Activated T-cell treated with anti-CD3 and anti-CD28 coated beads, Interleukin-2, amount 50 U/mL, for 4 hours (primary cell): ENCODE data around the gene BASP1. TPM values are rescaled to one million over a fixed set of nuclear protein-coding genes. Genes with fewer than 3 reads are reported as not detected.
"Not testable (repeated sequence)": the region's sequence is repeated elsewhere in the genome, so short reads cannot be mapped to it uniquely, and the experiment has no call there.

Experiments used
- ATAC-seq, 2 donors: fragments of 200-7000 bp; cut with Tn5 transposase; one replicate each; pipeline ENCODE4 v1.10.0; 2021
- DNase-seq: peaks from one replicate; pipeline ENCODE4 v3.0.0-alpha.2; 2020
- H3K27me3 Mint-ChIP-seq: one replicate; pipeline ENCODE4 v1.8.0; 2021; ENCODE audit warnings: low read depth, mixed read lengths
- H3K36me3 Mint-ChIP-seq: one replicate; pipeline ENCODE4 v1.8.0; 2022; ENCODE audit warnings: mixed read lengths; ENCODE audit not compliant: insufficient read depth
- H3K4me1 Mint-ChIP-seq: one replicate; pipeline ENCODE4 v1.8.0; 2021; ENCODE audit warnings: low read depth, mixed read lengths
- H3K4me3 Mint-ChIP-seq: one replicate; pipeline ENCODE4 v1.8.0; 2021; ENCODE audit warnings: mild to moderate bottlenecking, moderate library complexity, mixed read lengths
- H3K9me3 Mint-ChIP-seq: one replicate; pipeline ENCODE4 v1.8.0; 2021; ENCODE audit warnings: mixed read lengths
- total RNA-seq, 3 donors: library from RNA; stranded (reverse); gene quantifications; one replicate each; pipeline ENCODE4 v1.2.1, GENCODE V29; 2021

Gene BASP1
- total RNA-seq, 3 donors from 2014 or later = 4.3 to 12.3 (median 4.7) TPM

DNA sequence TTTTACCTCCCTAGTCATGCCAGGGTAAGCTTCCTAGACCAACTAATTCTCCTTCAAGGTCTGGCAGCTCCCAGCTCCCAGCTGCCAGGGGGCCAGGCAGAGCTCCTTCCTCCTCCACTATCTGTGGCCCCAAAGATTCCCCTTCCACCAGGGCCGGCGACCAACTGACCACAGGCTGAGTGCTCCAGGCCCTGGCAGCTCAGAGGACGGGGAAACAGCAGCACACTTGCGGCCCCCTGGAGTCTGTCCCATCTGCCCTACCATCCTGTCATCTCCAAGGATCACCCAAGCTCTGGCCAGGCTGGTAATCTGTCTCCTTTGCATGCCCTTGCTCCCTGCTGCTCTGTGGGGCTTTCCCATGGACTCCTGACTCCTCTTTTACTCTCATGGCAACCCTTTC lies 31.2 kb upstream of the BASP1 start:
- DNase-seq (no peak), ATAC-seq (no peak)
- Mint-ChIP-seq H3K4me3 (no peak overlapping the region), H3K9me3 (no peaks in the 10 kb centered on the region), H3K4me1 (no peaks in the 10 kb centered on the region), H3K36me3 (no peaks in the 10 kb centered on the region), H3K27me3 (peaks cover 8% of the 10 kb centered on the region)

DNA sequence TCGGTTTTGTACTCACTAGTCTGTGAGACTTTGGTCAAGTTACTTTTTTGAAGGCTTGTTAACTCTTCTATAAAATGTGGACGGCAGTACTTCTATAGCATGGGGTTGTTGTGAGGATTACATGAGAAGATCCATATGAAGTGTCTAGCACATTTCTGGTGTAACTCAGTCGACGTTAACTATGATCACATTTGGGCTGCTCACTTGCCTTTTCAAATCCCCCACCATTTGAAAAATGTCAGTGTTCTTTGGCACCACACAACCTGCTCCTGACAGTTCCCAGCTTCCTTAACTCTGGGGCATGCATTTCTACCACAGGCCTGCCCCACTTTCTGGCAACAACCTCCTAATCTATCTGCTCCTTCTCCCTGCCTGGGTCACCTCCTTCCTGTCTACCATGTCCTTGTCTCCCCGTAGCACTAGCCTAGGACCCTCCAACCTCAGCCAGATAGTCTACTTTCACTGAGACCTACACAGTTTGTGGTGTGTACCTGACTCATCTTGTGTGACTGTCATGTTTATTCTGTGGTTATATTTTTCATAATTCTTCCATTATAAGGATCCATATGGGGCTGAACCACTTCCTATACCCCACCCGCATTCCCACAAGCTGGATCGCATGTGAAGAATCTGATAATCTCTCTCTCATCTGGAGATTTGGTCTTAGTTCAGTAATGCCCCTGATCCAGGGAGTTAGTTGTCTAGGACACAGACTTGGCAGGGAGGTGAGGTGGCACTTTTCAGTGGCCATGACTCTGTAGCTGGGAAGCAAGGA lies 30.2 kb upstream of the BASP1 start:
- Mint-ChIP-seq H3K4me1 (no peaks in the 10 kb centered on the region), H3K9me3 (no peaks in the 10 kb centered on the region), H3K27me3 (peaks cover 8% of the 10 kb centered on the region), H3K4me3 (no peak overlapping the region), H3K36me3 (no peaks in the 10 kb centered on the region)
- no peak for DNase-seq
- ATAC-seq = no peak

DNA sequence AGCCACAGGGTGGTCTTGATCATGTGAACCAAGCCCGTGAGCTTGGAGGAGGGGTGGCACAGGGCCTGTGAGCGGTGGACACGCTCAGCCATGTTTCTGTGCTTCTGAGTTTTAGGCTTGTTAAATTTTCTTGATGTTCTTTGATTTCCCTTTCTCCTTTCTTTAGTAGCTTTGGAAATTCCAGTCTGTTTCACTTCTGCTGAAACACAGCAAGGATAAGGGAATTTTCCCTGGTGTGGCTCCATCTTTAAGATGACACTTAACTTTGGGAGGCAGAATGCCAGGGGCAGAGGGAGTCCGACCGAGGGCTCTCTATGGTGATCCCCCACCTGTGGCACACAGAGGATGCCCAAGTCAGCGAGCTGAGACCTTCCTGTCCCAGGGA lies 29.7 kb upstream of the BASP1 start:
- ATAC-seq (no peak), DNase-seq (no peak)
- Mint-ChIP-seq H3K36me3 (no peaks in the 10 kb centered on the region), H3K27me3 (peaks cover 8% of the 10 kb centered on the region), H3K4me1 (no peaks in the 10 kb centered on the region), H3K9me3 (no peaks in the 10 kb centered on the region), H3K4me3 (no peak overlapping the region)

DNA sequence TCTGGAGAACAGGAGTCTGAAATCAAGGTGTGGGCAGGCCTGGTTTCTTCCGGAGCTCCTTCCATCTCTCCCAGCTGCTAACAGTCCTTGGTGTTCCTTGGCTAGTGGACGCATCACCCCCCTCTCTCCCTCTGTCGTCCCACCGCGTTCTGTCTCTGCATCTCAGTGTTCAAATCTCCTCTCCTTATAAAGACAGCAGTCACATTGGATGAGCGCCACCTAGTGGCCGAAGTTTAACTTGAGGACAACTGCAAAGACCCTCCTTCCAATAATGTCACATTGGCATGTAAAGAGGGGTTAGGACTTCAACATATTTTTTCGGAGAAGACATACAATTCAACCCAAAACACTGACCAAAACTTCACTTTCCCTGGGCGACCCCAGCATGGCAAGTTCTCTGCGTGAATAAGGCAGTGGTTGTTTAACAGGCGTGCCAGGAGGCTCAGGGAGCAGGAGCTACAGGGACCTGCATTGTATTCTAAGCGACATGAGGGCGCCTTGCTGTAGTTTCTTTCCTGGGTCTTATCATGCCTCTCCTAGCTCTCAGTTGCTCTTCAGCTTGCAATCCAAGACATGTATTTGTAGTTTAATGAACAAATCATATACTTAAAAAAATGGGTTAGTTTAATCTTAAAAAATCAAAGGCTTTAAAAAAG lies 27.9 kb upstream of the BASP1 start:
- ATAC-seq (peak; percentile 41 to 59), DNase-seq (peak; percentile 50)
- H3K36me3 Mint-ChIP-seq = no peaks in the 10 kb centered on the region
- peaks cover 8% of the 10 kb centered on the region for H3K27me3 Mint-ChIP-seq
- H3K4me3 Mint-ChIP-seq = no peak overlapping the region
- H3K9me3 Mint-ChIP-seq = no peaks in the 10 kb centered on the region
- no peaks in the 10 kb centered on the region for H3K4me1 Mint-ChIP-seq

DNA sequence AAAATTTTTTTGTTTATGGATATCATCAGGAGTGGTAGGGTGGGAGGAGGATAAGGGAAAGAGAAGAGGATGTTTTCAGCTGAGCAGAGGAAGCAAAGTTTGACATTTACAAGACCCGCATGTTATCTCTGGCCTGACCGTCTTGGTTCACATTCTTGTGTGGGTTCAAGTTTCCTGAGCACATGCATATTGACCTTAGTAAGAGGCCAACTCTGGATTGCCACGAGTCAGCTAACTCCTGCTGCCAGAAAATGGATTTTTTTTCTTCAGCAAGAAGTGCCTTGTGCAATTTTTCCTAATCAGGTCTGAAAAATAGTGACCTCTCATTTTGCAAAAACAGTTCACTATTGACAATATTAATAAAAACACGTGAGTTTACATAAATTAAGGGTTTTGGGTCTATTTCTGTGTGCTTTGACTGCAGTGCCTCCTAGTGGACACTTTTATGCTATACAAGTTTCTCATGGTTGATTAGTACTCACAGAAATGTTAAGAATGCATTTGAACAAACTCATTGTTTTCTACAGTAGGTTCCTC lies 27.1 kb upstream of the BASP1 start:
- H3K27me3 Mint-ChIP-seq = peaks cover 8% of the 10 kb centered on the region
- no peaks in the 10 kb centered on the region for H3K4me1 Mint-ChIP-seq
- no peaks in the 10 kb centered on the region for H3K9me3 Mint-ChIP-seq
- ATAC-seq (no peak), DNase-seq (no peak)
- no peak overlapping the region for H3K4me3 Mint-ChIP-seq
- H3K36me3 Mint-ChIP-seq = no peaks in the 10 kb centered on the region

DNA sequence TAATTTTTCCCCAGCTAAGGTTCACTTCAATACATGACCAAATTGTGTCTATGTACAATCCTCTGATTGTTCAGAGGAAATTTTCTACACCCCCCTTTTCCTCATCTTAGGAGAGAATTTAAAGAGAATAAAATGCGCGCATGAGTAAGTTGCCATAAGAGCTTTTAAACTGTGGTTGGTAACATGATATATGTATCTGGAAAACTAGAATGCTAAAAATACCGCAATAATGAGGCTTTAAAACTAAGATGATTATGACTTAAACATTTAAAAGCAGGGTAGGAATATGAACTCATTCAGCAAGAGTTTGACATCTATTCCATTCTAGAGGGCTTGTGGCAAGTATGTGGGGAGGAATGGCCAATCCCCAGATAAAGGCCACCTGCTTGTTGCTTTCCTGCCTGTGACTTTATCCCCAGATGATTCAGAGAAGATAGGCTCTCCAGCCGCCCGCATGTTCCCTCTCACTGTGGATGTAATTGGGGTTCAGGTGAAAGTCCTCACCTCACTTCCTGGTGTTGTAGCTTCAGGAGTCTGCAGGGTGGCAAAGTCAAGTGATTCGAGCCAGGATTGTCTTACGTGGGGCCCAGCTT lies 26.5 kb upstream of the BASP1 start:
- Mint-ChIP-seq H3K9me3 (no peaks in the 10 kb centered on the region), H3K4me3 (no peak overlapping the region), H3K36me3 (no peaks in the 10 kb centered on the region), H3K27me3 (peaks cover 8% of the 10 kb centered on the region), H3K4me1 (no peaks in the 10 kb centered on the region)
- DNase-seq = no peak
- no peak for ATAC-seq

DNA sequence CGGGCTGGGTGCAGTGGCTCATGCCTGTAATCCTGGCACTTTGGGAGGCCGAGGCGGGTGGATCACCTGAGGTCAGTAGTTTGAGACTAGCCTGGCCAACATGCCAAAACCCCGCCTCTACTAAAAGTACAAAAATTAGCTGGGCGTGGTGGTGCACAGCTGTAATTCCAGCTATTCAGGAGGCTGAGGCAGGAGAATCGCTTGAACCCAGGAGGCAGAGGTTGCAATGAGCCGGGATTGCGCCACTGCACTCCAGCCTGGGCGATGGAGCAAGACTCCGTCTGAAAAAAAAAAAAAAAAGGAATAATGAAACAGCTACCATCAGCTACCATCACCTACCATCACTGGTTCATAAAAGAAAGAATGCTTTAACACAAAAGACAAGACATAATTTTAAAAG lies 25.9 kb upstream of the BASP1 start:
- DNase-seq, H3K4me3 Mint-ChIP-seq, H3K27me3 Mint-ChIP-seq, H3K36me3 Mint-ChIP-seq, H3K4me1 Mint-ChIP-seq, H3K9me3 Mint-ChIP-seq, ATAC-seq: not testable (repeated sequence)

DNA sequence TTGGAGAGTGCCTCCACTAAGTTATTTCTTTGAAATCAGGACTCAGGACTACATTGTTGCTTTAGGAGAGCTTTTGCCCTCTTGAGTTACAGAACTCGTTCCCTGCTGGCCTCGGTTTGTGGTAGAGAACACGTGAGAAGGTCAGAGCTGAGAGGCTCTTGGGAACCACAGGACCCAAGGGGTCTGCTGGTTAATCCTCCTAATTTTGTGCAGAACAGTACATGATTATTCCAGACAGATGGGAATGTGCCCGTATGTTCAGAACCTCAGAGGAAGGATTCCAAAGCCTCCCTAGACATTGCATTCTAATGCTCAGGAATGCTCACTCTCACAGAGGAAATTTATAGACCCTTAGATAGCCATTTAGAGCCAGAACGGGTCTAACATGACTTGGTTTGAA lies 25.2 kb upstream of the BASP1 start:
- ATAC-seq (no peak), DNase-seq (no peak)
- no peaks in the 10 kb centered on the region for H3K36me3 Mint-ChIP-seq
- no peaks in the 10 kb centered on the region for H3K9me3 Mint-ChIP-seq
- H3K4me1 Mint-ChIP-seq = no peaks in the 10 kb centered on the region
- peaks cover 7% of the 10 kb centered on the region for H3K27me3 Mint-ChIP-seq
- H3K4me3 Mint-ChIP-seq = no peak overlapping the region

DNA sequence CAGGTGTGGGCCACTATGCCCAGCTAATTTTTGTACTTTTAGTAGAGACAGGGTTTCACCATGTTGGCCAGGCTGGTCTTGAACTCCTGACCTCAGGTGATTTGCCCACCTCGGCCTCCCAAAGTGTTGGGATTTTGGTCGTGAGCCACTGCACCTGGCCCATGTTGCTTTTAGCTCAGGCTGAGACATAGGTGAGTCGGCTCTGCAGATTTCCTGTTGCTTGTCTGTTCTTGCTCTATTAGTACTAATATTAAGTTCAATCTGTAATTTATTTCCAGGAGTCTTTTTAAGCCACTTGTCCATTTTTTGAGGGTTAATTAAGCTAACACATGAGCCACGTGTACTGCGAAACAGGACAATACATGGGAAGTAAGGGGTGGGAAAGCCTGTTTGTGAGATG lies 21.4 kb upstream of the BASP1 start:
- H3K9me3 Mint-ChIP-seq = peaks cover 5% of the 10 kb centered on the region
- no peaks in the 10 kb centered on the region for H3K27me3 Mint-ChIP-seq
- DNase-seq = no peak
- no peaks in the 10 kb centered on the region for H3K4me1 Mint-ChIP-seq
- no peak overlapping the region for H3K4me3 Mint-ChIP-seq
- no peaks in the 10 kb centered on the region for H3K36me3 Mint-ChIP-seq
- no peak for ATAC-seq

DNA sequence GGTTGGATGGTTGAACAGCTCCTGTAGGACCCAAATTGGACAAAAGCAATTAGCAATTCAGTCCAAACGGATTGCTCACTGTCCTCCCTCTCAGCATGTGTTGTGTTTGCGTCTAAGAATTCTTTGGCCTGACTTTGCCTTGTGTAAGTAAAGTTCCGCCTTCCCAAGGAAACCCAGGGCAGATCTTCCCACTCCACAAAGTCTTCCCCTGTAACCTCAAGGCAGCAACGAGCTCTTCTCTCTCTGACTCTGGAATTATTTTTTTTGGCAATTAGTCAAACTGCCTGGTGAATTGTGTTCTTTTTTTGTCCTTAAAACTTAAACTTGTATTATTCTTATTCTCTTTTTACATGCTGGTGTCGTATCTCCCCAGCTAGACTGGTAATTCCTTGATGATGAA lies 20.7 kb upstream of the BASP1 start:
- H3K9me3 Mint-ChIP-seq = peaks cover 5% of the 10 kb centered on the region
- H3K4me1 Mint-ChIP-seq = no peaks in the 10 kb centered on the region
- no peak for ATAC-seq
- no peaks in the 10 kb centered on the region for H3K27me3 Mint-ChIP-seq
- DNase-seq = no peak
- H3K36me3 Mint-ChIP-seq = no peaks in the 10 kb centered on the region
- H3K4me3 Mint-ChIP-seq = no peak overlapping the region

DNA sequence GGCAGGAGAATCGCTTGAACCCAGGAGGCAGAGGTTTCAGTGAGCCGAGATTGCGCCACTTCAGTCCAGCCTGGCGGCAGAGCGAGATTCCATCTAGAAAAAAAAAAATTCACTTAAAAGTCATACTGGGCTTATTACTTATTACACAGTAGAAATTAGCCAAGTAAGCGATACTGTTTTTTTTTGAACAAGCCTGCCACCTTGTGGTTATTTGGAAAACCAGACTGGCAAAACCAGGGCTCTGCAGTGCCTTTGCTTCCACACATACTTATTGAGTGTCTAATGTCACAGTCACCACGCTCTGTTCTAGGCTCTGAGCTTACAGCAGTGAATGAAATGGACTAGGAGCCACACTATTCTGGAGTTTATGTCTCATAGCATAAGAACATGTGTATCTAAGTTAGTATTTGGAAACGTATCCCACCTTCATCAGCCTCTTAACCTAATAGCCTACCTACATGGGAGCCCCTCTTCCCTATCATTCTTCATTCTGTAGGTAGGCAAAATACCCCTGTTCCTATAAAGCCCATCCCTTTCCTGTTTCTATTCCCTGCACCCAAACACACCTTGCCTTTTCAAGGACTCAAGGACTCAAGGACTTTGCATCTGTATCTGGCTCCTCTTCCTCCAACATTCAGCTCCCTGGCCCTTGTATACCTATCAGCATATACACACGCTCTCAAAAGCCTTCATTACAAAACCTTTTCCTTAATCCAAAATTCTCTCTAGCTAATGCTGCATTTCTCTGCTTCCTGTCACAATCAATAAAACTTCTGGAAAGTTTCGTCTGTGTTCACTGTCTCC lies 13.9 kb upstream of the BASP1 start:
- Mint-ChIP-seq H3K9me3 (peaks cover under 1% of the 10 kb centered on the region), H3K4me1 (no peaks in the 10 kb centered on the region), H3K27me3 (peaks cover 9% of the 10 kb centered on the region), H3K36me3 (no peaks in the 10 kb centered on the region), H3K4me3 (no peak overlapping the region)
- DNase-seq (no peak), ATAC-seq (no peak)

DNA sequence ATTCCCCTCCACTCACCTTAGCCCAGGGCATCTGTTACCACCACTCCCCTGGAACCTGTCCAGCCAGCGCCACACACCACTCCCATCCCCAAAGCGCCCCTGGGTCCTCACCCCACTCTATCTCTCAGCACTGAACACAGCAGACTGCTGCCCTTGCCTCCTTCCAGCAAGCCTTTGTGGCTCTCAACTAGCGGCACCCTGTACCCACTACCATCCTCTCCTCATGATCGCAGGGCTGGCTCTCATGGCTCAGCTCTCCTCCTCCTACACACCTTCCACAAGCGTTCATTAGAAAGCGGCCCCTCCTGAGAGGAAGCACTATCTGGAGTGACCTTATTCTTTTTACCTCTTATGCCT lies 13.3 kb upstream of the BASP1 start:
- no peak for DNase-seq
- Mint-ChIP-seq H3K4me1 (no peaks in the 10 kb centered on the region), H3K36me3 (no peaks in the 10 kb centered on the region), H3K4me3 (no peak overlapping the region), H3K9me3 (peaks cover 2% of the 10 kb centered on the region), H3K27me3 (peaks cover 9% of the 10 kb centered on the region)
- no peak for ATAC-seq

DNA sequence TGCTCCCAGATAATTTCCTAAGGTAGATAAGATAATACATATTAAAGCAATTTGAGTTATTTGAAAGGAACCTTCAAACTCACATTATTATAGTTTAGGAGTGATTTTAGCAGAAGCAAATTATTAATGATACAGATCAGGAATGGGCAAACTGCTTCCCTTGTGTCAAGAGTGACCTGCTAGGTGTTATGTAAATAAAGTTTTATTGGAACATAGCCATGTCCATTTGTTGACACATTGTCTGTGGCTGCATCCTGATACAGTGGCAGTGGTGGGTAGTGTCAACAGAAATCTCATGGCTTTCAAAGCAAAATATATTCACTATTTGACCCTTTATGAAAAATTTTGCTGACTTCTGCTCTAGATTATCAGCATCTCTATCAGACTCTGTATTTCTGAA lies 11.4 kb upstream of the BASP1 start:
- no peaks in the 10 kb centered on the region for H3K4me1 Mint-ChIP-seq
- H3K27me3 Mint-ChIP-seq = peaks cover 9% of the 10 kb centered on the region
- DNase-seq (no peak), ATAC-seq (no peak)
- H3K9me3 Mint-ChIP-seq = peaks cover 3% of the 10 kb centered on the region
- H3K36me3 Mint-ChIP-seq = no peaks in the 10 kb centered on the region
- no peak overlapping the region for H3K4me3 Mint-ChIP-seq

DNA sequence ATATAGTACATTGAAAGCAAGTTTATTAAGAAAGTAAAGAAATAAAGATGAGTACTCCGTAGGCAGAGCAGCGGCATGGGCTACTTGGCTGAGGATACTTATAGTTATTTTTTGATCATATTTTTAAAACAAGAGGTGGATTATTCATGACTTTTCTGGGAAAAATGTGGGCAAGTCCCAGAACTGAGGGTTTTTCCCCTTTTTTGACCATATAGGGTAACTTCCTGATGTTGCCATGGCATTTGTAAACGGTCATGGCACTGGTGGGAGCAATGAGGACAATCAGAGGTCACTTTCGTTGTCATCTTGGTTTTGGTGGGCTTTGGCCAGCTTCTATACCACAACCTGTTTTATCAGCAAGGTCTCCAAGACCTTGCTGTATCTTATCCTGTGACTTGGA lies 5.2 kb upstream of the BASP1 start:
- H3K4me1 Mint-ChIP-seq = peaks cover 5% of the 10 kb centered on the region
- peaks cover 3% of the 10 kb centered on the region for H3K9me3 Mint-ChIP-seq
- no peak overlapping the region for H3K4me3 Mint-ChIP-seq
- H3K27me3 Mint-ChIP-seq = peaks cover 16% of the 10 kb centered on the region
- no peaks in the 10 kb centered on the region for H3K36me3 Mint-ChIP-seq
- ATAC-seq (no peak), DNase-seq (no peak)
